HEK293T (cell line): Measurements from ENCODE around the gene DST.
"Not testable (repeated sequence)": the region's sequence is repeated elsewhere in the genome, so short reads cannot be mapped to it uniquely, and the experiment has no call there.

Experiments used
- CTCF ChIA-PET: fragments of 350-600 bp; formaldehyde crosslinking; extraction: SDS; loops from one replicate; lab custom pipeline; 2021; ENCODE audit warnings: antibody characterized with exemption, inconsistent platforms; lab: Yijun Ruan, JAX
- POLR2A ChIA-PET: fragments of 350-600 bp; formaldehyde crosslinking; extraction: SDS; loops from one replicate; lab custom pipeline; 2020; ENCODE audit warnings: antibody characterized with exemption, inconsistent platforms; lab: Yijun Ruan, JAX
- DNase-seq: peaks from one replicate; pipeline ENCODE4 v3.0.0; 2012; ENCODE audit warnings: mixed read lengths; ENCODE audit errors: extremely low spot score
- ARNT ChIP-seq: fragments of 450-650 bp; IDR thresholded peaks from 2 replicates; pipeline ENCODE4 v1.6.1; 2017; ENCODE audit warnings: mild to moderate bottlenecking
- BHLHE40 ChIP-seq: fragments of 450-650 bp; IDR thresholded peaks from 2 replicates; pipeline ENCODE4 v1.6.1; 2016; ENCODE audit warnings: mild to moderate bottlenecking, moderate library complexity, borderline replicate concordance
- CTBP1 ChIP-seq: fragments of 450-650 bp; IDR thresholded peaks from 2 replicates; pipeline ENCODE4 v1.6.1; 2016; ENCODE audit warnings: borderline replicate concordance
- ELF4 ChIP-seq: fragments of 450-650 bp; IDR thresholded peaks from 2 replicates; pipeline ENCODE4 v1.6.1; 2017; ENCODE audit warnings: antibody characterized with exemption
- FOXA1 ChIP-seq: fragments of 450-650 bp; IDR thresholded peaks from 2 replicates; pipeline ENCODE4 v1.6.1; 2016; ENCODE audit warnings: mild to moderate bottlenecking
- FOXK2 ChIP-seq: fragments of 450-650 bp; IDR thresholded peaks from 2 replicates; pipeline ENCODE4 v1.6.1; 2016; ENCODE audit warnings: mild to moderate bottlenecking
- FOXM1 ChIP-seq: fragments of 450-650 bp; IDR thresholded peaks from 2 replicates; pipeline ENCODE4 v1.6.1; 2017; ENCODE audit warnings: mild to moderate bottlenecking, borderline replicate concordance
- HDGF ChIP-seq: fragments of 450-650 bp; IDR thresholded peaks from 2 replicates; pipeline ENCODE4 v1.6.1; 2017; ENCODE audit warnings: antibody characterized with exemption, borderline replicate concordance
- L3MBTL2 ChIP-seq: fragments of 450-650 bp; conservative IDR thresholded peaks from 2 replicates; pipeline ENCODE4 v1.6.1; 2016; ENCODE audit warnings: mild to moderate bottlenecking
- LEF1 ChIP-seq: fragments of 450-650 bp; IDR thresholded peaks from 2 replicates; pipeline ENCODE4 v1.6.1; 2017; ENCODE audit warnings: mild to moderate bottlenecking, borderline replicate concordance
- NFRKB ChIP-seq: fragments of 450-650 bp; IDR thresholded peaks from 2 replicates; pipeline ENCODE4 v1.6.1; 2016; ENCODE audit warnings: mild to moderate bottlenecking, moderate library complexity
- PKNOX1 ChIP-seq: fragments of 450-650 bp; IDR thresholded peaks from 2 replicates; pipeline ENCODE4 v1.6.1; 2016
- SP1 ChIP-seq: fragments of 450-650 bp; IDR thresholded peaks from 2 replicates; pipeline ENCODE4 v1.6.1; 2017
- SUZ12 ChIP-seq: fragments of 450-650 bp; IDR thresholded peaks from 2 replicates; pipeline ENCODE4 v1.6.1; 2016; ENCODE audit warnings: mild to moderate bottlenecking
- TARDBP ChIP-seq: fragments of 450-650 bp; IDR thresholded peaks from 2 replicates; pipeline ENCODE4 v1.6.1; 2016
- ZNF384 ChIP-seq: fragments of 450-650 bp; IDR thresholded peaks from 2 replicates; pipeline ENCODE4 v1.6.1; 2016

The DST gene

GRCh38 chr6:56571605-56572004, 71.1 kb downstream of the DST start:
- POLR2A ChIA-PET, result interaction anchor here (2.6 kb wide), 1 partner anchor 29 kb away, joined by 10 read pairs; no protein-coding TSS in a partner anchor
- TF ChIP-seq ELF4, result no peak
- no peak for TF ChIP-seq ZNF384
- no peak for TF ChIP-seq L3MBTL2
- TF ChIP-seq ARNT, result no peak
- TF ChIP-seq CTBP1, result no peak
- DNase-seq, result no peak
- CTCF ChIA-PET, result interaction anchor here (0.7 to 2.0 kb wide), 9 partner anchors 9 to 201 kb away, joined by 3 to 8 read pairs (median 4); no protein-coding TSS in a partner anchor

GRCh38 chr6:56570413-56571359, 72.0 kb downstream of the DST start:
- ChIA-PET CTCF (interaction anchor here (0.6 to 2.0 kb wide), 21 partner anchors 10 to 206 kb away, joined by 3 to 8 read pairs (median 4); no protein-coding TSS in a partner anchor), POLR2A (interaction anchor here (2.6 kb wide), 1 partner anchor 28 kb away, joined by 10 read pairs; no protein-coding TSS in a partner anchor)
- DNase-seq, result peak; percentile 54
- TF ChIP-seq FOXK2, result no peak
- no peak for TF ChIP-seq FOXA1
- TF ChIP-seq SUZ12, result no peak
- TF ChIP-seq PKNOX1, result 0 out of 2 replicates have a peak, but pooled peaks have one; percentile 18
- no peak for TF ChIP-seq CTBP1
- no peak for TF ChIP-seq ARNT
- no peak for TF ChIP-seq SP1
- no peak for TF ChIP-seq L3MBTL2
- TF ChIP-seq BHLHE40, result no peak

GRCh38 chr6:56567501-56567900, 75.2 kb downstream of the DST start:
- ChIA-PET CTCF (no interaction called here), POLR2A (no interaction called here)
- no peak for DNase-seq
- TF ChIP-seq FOXK2 (no peak), LEF1 (no peak), BHLHE40 (no peak), PKNOX1 (no peak), FOXA1 (no peak), ZNF384 (no peak), CTBP1 (no peak), L3MBTL2 (no peak), NFRKB (no peak), TARDBP (no peak), ARNT (no peak), ELF4 (no peak), FOXM1 (no peak)

GRCh38 chr6:56562730-56563129, 80.0 kb downstream of the DST start:
- DNase-seq, CTCF ChIA-PET, POLR2A ChIA-PET: not testable (repeated sequence)

GRCh38 chr6:56556751-56557540, 85.7 kb downstream of the DST start:
- DNase-seq, result no peak
- TF ChIP-seq HDGF (no peak), SUZ12 (no peak), LEF1 (no peak), CTBP1 (no peak), TARDBP (no peak), FOXM1 (no peak), BHLHE40 (no peak), FOXA1 (no peak), FOXK2 (no peak), ELF4 (no peak), SP1 (no peak), PKNOX1 (no peak), NFRKB (no peak), L3MBTL2 (no peak)
- ChIA-PET POLR2A (no interaction called here), CTCF (no interaction called here)

- peak; percentile 94 for TF ChIP-seq PKNOX1
- TF ChIP-seq ELF4, result no peak
- peak; percentile 94 for TF ChIP-seq ARNT
- peak; percentile 75; the same call in 1 of the 2 replicates for TF ChIP-seq CTBP1
- peak; percentile 33 for DNase-seq
- CTCF ChIA-PET, result no interaction called here
- POLR2A ChIA-PET, result no interaction called here
Measured at GRCh38 chr6:56555438-56555872, 87.2 kb downstream of the DST start.
